ENCODE data around the gene KANK4.
"Not testable (repeated sequence)": the region's sequence is repeated elsewhere in the genome, so short reads cannot be mapped to it uniquely, and the experiment has no call there.

DNA sequence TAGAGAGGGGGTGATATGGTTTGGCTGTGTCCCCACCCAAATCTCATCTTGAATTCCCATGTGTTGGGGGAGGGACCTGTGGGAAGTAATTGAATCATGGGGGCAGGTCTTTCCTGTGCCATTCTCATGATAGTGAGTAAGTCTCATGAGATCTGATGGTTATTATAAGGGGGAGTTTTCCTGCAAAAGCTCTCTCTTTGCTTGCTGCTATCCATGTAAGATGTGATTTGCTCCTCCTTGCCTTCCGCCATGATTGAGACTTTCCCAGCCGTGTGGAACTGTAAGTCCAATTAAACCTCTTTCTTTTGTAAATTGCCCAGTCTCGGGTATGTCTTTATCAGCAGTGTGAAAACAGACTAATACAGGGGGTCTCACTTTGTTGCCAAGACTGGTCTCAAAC lies 74.9 kb downstream of the KANK4 start:
- TF ChIP-seq, protein P1, sequence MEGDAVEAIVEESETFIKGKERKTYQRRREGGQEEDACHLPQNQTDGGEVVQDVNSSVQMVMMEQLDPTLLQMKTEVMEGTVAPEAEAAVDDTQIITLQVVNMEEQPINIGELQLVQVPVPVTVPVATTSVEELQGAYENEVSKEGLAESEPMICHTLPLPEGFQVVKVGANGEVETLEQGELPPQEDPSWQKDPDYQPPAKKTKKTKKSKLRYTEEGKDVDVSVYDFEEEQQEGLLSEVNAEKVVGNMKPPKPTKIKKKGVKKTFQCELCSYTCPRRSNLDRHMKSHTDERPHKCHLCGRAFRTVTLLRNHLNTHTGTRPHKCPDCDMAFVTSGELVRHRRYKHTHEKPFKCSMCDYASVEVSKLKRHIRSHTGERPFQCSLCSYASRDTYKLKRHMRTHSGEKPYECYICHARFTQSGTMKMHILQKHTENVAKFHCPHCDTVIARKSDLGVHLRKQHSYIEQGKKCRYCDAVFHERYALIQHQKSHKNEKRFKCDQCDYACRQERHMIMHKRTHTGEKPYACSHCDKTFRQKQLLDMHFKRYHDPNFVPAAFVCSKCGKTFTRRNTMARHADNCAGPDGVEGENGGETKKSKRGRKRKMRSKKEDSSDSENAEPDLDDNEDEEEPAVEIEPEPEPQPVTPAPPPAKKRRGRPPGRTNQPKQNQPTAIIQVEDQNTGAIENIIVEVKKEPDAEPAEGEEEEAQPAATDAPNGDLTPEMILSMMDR (IDR thresholded peaks at IDR 0.05; ENCODE audit: control extremely low read depth in 1 of 3, insufficient read depth in 1 of 3, low read depth in 1 of 3, low read length in 3 of 3): not testable (repeated sequence)
- not testable (repeated sequence) for TF ChIP-seq CEBPB (IDR thresholded peaks at IDR 0.05; ENCODE audit: low read depth, low read length); POLR2AphosphoS5 (IDR thresholded peaks at IDR 0.05; ENCODE audit: low read depth, low read length); RAD21 (IDR thresholded peaks at IDR 0.05 in 1 of 2, conservative IDR thresholded peaks at IDR 0.05 in 1 of 2; ENCODE audit: low read depth in 2 of 2, low read length in 2 of 2); GABPA (IDR thresholded peaks at IDR 0.05; ENCODE audit: borderline replicate concordance, insufficient read depth, low read length); SIN3A (conservative IDR thresholded peaks at IDR 0.05 in 1 of 2, IDR thresholded peaks at IDR 0.05 in 1 of 2; ENCODE audit: low read depth in 1 of 2, low read length in 2 of 2)
- TF ChIP-seq, protein P2, sequence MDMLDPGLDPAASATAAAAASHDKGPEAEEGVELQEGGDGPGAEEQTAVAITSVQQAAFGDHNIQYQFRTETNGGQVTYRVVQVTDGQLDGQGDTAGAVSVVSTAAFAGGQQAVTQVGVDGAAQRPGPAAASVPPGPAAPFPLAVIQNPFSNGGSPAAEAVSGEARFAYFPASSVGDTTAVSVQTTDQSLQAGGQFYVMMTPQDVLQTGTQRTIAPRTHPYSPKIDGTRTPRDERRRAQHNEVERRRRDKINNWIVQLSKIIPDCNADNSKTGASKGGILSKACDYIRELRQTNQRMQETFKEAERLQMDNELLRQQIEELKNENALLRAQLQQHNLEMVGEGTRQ (IDR thresholded peaks at IDR 0.05; ENCODE audit: low read length): not testable (repeated sequence)
- TF ChIP-seq, protein P3, sequence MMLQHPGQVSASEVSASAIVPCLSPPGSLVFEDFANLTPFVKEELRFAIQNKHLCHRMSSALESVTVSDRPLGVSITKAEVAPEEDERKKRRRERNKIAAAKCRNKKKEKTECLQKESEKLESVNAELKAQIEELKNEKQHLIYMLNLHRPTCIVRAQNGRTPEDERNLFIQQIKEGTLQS (IDR thresholded peaks at IDR 0.05; ENCODE audit: insufficient read depth, low read depth, low read length): not testable (repeated sequence)
- TF ChIP-seq, protein P4, sequence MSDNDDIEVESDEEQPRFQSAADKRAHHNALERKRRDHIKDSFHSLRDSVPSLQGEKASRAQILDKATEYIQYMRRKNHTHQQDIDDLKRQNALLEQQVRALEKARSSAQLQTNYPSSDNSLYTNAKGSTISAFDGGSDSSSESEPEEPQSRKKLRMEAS (IDR thresholded peaks at IDR 0.05): not testable (repeated sequence)

All from H1 (cell line).